HTR-8/SVneo (cell line): Measurements from ENCODE around the gene RRBP1.

Experiments
- DNase-seq: peaks from one replicate; pipeline ENCODE4 v3.0.0; 2011; ENCODE audit warnings: low spot score, mixed read lengths; ENCODE audit not compliant: insufficient read length
- FAIRE-seq: peaks from 2 replicates; lab custom pipeline; 2011; peaks lifted over from hg19 to GRCh38; lab: Jason Lieb, UNC

The RRBP1 gene

GRCh38 chr20:17614812-17615644 is 67.0 kb downstream of the RRBP1 start:
- DNase-seq, result no peak
- FAIRE-seq, result no peak

GRCh38 chr20:17614176-17614811 is 67.7 kb downstream of the RRBP1 start:
- DNase-seq (no peak), FAIRE-seq (no peak)

GRCh38 chr20:17613328-17614175 is 68.5 kb downstream of the RRBP1 start:
- FAIRE-seq (no peak), DNase-seq (no peak)

GRCh38 chr20:17612992-17613327 is 69.1 kb downstream of the RRBP1 start:
- DNase-seq, result no peak
- FAIRE-seq, result no peak

- DNase-seq, result no peak
These were observed 69.6 kb downstream of the RRBP1 start for GRCh38 chr20:17612287-17612991.

GRCh38 chr20:17611540-17612286 is 70.3 kb downstream of the RRBP1 start:
- DNase-seq (peak; percentile 25), FAIRE-seq (no peak)

More at GRCh38 chr20:17612287-17612991, 69.6 kb downstream of the RRBP1 start:
- FAIRE-seq, result no peak

- no peak for DNase-seq
- no peak for FAIRE-seq
These were observed 70.8 kb downstream of the RRBP1 start for GRCh38 chr20:17611290-17611539.

- FAIRE-seq (no peak), DNase-seq (no peak)
These were observed 71.3 kb downstream of the RRBP1 start for GRCh38 chr20:17610566-17611289.

- no peak for FAIRE-seq
- no peak for DNase-seq
These were observed 72.1 kb downstream of the RRBP1 start for GRCh38 chr20:17609811-17610377.

GRCh38 chr20:17608701-17609497 is 73.1 kb downstream of the RRBP1 start:
- no peak for FAIRE-seq
- no peak for DNase-seq

GRCh38 chr20:17606001-17606400 is 76.0 kb downstream of the RRBP1 start:
- FAIRE-seq (no peak), DNase-seq (no peak)

- FAIRE-seq (no peak), DNase-seq (no peak)
These were observed 76.8 kb downstream of the RRBP1 start for GRCh38 chr20:17605131-17605660.

- FAIRE-seq (no peak), DNase-seq (no peak)
These were observed 79.5 kb downstream of the RRBP1 start for GRCh38 chr20:17602493-17602892.

- DNase-seq, result no peak
- FAIRE-seq, result no peak
These were observed 80.1 kb downstream of the RRBP1 start for GRCh38 chr20:17601957-17602356.

- FAIRE-seq (no peak), DNase-seq (no peak)
These were observed 84.0 kb downstream of the RRBP1 start for GRCh38 chr20:17598013-17598550.

- no peak for FAIRE-seq
- DNase-seq, result no peak
These were observed 86.2 kb downstream of the RRBP1 start for GRCh38 chr20:17595856-17596255.

- no peak for DNase-seq
- no peak for FAIRE-seq
These were observed 87.6 kb downstream of the RRBP1 start for GRCh38 chr20:17594443-17594842.

GRCh38 chr20:17593902-17594301 is 88.1 kb downstream of the RRBP1 start:
- no peak for DNase-seq

More at GRCh38 chr20:17593902-17594301, 88.1 kb downstream of the RRBP1 start:
- FAIRE-seq, result no peak
